Upper lobe of left lung (tissue), 6 donors: Measurements from ENCODE around the gene OTUD1. TPM values are rescaled to one million over a fixed set of nuclear protein-coding genes. Genes with fewer than 3 reads are reported as not detected.

ENCODE experiments used
- ATAC-seq, 2 donors: fragments of 200-7000 bp; cut with Tn5 transposase; one replicate each; pipeline ENCODE4 v1.9.1; 2022; ENCODE audit warnings: mild to moderate bottlenecking in 2 of 2, moderate library complexity in 2 of 2; ENCODE audit not compliant: low FRiP score in 2 of 2
- DNase-seq, 2 donors: peaks; one replicate each; pipeline ENCODE4 v3.0.0-alpha.2; 2019 to 2020
- H3K27ac ChIP-seq, 4 donors: fragments of 200-600 bp; sonication (generic); one replicate each; pipeline ENCODE4 v1.5.1; 2016 to 2019
- H3K27me3 ChIP-seq, 4 donors: fragments of 200-600 bp; sonication (generic); one replicate each; pipeline ENCODE4 v1.5.1; 2017 to 2019
- H3K36me3 ChIP-seq, 4 donors: fragments of 200-600 bp; sonication (generic); one replicate each; pipeline ENCODE4 v1.5.1; 2016 to 2019
- H3K4me1 ChIP-seq, 4 donors: fragments of 200-600 bp; sonication (generic); one replicate each; pipeline ENCODE4 v1.5.1; 2018 to 2019
- H3K4me3 ChIP-seq, 4 donors: fragments of 200-600 bp; sonication (generic); one replicate each; pipeline ENCODE4 v1.5.1; 2017 to 2019; ENCODE audit warnings: mild to moderate bottlenecking in 2 of 4, moderate library complexity in 1 of 4
- H3K9me3 ChIP-seq, 4 donors: fragments of 200-600 bp; sonication (generic); one replicate each; pipeline ENCODE4 v1.5.1; 2018 to 2019
- EP300 ChIP-seq, 4 donors: sonication (generic); formaldehyde crosslinking; IDR thresholded peaks; one replicate each; pipeline ENCODE4 v1.5.1; 2017; ENCODE audit warnings: antibody characterized with exemption in 4 of 4, control low read depth in 2 of 4
- POLR2A ChIP-seq, 4 donors: fragments of 450-650 bp; IDR thresholded peaks; one replicate each; pipeline ENCODE4 v1.5.1; 2016 to 2017; ENCODE audit warnings: antibody characterized with exemption in 4 of 4, mild to moderate bottlenecking in 2 of 4
- POLR2AphosphoS5 ChIP-seq, 2 donors: sonication (generic); formaldehyde crosslinking; IDR thresholded peaks; one replicate each; pipeline ENCODE4 v1.5.1; 2017; ENCODE audit warnings: antibody characterized with exemption in 2 of 2
- WGBS, 2 donors: methylation state at CpG; one replicate each; pipeline ENCODE4 v1.1.5; 2017 to 2018; 5-methylcytosine and 5-hydroxymethylcytosine counted together
- total RNA-seq, 6 donors: library from RNA; depleted of rRNA in 4 of 6; stranded (reverse); fragments of >200 nt in 4 of 6; gene quantifications; one replicate each; pipeline versions ENCODE4 v1.1.0 to v1.2.1, GENCODE V29; 2016 to 2021
- TF ChIP-seq, protein P1 (sequence below), 6 experiments: fragments of 450-650 bp in 4 of 6; fragments of 200-600 bp in 2 of 6; sonication (generic) in 2 of 6; IDR thresholded peaks; one replicate each; pipeline ENCODE4 v1.5.1; 2016 to 2019; ENCODE audit warnings: antibody characterized with exemption in 6 of 6
- donor health status: DM: no; HTN: no; CAD: no; lungs with moderate emphysema.
- donor health status: DM: no; HTN: yes; CAD: no; lungs with severe emphysema.

Gene OTUD1
- total RNA-seq, 6 donors from 2014 or later = 12.6 to 46.1 (median 35.3) TPM

GRCh38 chr10:23404461-23404980, 34.4 kb upstream of the OTUD1 start:
- TF ChIP-seq EP300 (IDR thresholded peaks at IDR 0.05) = no peak
- no peak for TF ChIP-seq POLR2A (IDR thresholded peaks at IDR 0.05)
- TF ChIP-seq POLR2AphosphoS5 (IDR thresholded peaks at IDR 0.05) = no peak
- H3K9me3 ChIP-seq = no peaks in the 10 kb centered on the region
- ATAC-seq (no peak), DNase-seq (no peak)
- WGBS, 2 donors = 87 to 88% methylated on average over 5 of the region's 5 CpGs
- H3K27me3 ChIP-seq = no peaks in the 10 kb centered on the region
- no peak overlapping the region for H3K4me3 ChIP-seq
- H3K4me1 ChIP-seq = no peaks in the 10 kb centered on the region
- H3K27ac ChIP-seq = no peak overlapping the region
- H3K36me3 ChIP-seq = no peaks in the 10 kb centered on the region

GRCh38 chr10:23405540-23405939, 33.3 kb upstream of the OTUD1 start:
- TF ChIP-seq EP300 (IDR thresholded peaks at IDR 0.05) (no peak), POLR2AphosphoS5 (IDR thresholded peaks at IDR 0.05) (no peak), POLR2A (IDR thresholded peaks at IDR 0.05) (no peak)
- TF ChIP-seq, protein P1, sequence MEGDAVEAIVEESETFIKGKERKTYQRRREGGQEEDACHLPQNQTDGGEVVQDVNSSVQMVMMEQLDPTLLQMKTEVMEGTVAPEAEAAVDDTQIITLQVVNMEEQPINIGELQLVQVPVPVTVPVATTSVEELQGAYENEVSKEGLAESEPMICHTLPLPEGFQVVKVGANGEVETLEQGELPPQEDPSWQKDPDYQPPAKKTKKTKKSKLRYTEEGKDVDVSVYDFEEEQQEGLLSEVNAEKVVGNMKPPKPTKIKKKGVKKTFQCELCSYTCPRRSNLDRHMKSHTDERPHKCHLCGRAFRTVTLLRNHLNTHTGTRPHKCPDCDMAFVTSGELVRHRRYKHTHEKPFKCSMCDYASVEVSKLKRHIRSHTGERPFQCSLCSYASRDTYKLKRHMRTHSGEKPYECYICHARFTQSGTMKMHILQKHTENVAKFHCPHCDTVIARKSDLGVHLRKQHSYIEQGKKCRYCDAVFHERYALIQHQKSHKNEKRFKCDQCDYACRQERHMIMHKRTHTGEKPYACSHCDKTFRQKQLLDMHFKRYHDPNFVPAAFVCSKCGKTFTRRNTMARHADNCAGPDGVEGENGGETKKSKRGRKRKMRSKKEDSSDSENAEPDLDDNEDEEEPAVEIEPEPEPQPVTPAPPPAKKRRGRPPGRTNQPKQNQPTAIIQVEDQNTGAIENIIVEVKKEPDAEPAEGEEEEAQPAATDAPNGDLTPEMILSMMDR (IDR thresholded peaks at IDR 0.05) = no peak
- Histone ChIP-seq H3K9me3 (no peaks in the 10 kb centered on the region), H3K4me3 (no peak overlapping the region), H3K27me3 (no peaks in the 10 kb centered on the region), H3K27ac (no peak overlapping the region), H3K4me1 (no peaks in the 10 kb centered on the region), H3K36me3 (no peaks in the 10 kb centered on the region)
- no peak for DNase-seq
- 63 to 78% methylated on average over 3 of the region's 3 CpGs for WGBS, 2 donors
- no peak for ATAC-seq

DNA sequence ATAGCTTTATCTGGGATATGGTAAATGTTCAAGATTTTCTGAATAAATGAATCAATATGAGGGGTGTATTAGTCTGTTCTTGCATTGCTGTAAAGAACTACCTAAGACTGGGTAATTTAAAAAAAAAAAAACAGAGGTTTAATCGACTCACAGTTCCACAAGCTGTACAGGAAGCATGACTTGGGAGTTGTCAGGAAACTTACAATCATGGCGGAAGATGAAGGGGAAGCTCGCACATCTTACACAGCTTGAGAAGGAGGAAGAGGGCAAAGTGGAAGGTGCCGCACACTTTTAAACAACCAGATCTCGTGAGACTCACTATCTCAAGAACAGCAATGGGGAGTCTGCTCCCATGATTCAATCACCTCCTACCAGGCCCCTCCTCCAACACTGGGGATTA, 32.5 kb upstream of the OTUD1 start:
- DNase-seq (no peak), ATAC-seq (no peak)
- TF ChIP-seq, protein P1 (IDR thresholded peaks at IDR 0.05) = no peak
- TF ChIP-seq POLR2AphosphoS5 (IDR thresholded peaks at IDR 0.05) (no peak), EP300 (IDR thresholded peaks at IDR 0.05) (no peak), POLR2A (IDR thresholded peaks at IDR 0.05) (no peak)
- Histone ChIP-seq H3K36me3 (no peaks in the 10 kb centered on the region), H3K9me3 (no peaks in the 10 kb centered on the region), H3K27ac (no peak overlapping the region), H3K4me3 (no peak overlapping the region), H3K27me3 (no peaks in the 10 kb centered on the region), H3K4me1 (no peaks in the 10 kb centered on the region)
- 62 to 74% methylated on average over 5 of the region's 5 CpGs for WGBS, 2 donors

DNA sequence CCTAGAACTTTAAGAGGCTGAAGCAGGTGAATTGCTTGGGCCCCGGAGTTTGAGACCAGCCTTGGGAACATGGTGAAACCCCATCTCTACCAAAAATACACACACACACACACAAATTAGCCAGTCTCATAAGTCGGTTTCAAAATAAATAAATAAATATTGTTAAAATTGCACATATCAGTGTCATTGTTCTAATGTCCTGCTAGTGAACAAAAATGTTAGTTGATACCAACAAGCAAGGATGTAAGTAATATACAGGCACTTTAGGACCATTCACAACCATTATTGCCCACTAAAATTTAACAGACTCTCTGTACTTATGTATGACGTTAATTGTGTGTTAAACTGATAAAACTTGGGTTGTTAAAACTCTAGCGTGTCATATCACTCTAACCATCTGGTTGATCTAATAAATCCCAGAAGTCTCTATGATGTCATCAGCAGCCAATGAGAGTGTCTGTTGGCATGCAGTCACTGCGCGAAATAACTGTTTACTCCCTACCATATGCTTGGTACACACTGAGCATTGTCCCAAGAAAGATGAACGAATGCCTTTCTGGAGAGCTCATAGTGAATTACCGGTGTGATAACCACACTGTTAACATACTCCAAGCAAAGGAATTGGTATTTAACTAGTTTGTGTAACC, 30.4 kb upstream of the OTUD1 start:
- H3K36me3 ChIP-seq = no peaks in the 10 kb centered on the region
- WGBS, 2 donors = 71 to 84% methylated on average over 8 of the region's 8 CpGs

DNA sequence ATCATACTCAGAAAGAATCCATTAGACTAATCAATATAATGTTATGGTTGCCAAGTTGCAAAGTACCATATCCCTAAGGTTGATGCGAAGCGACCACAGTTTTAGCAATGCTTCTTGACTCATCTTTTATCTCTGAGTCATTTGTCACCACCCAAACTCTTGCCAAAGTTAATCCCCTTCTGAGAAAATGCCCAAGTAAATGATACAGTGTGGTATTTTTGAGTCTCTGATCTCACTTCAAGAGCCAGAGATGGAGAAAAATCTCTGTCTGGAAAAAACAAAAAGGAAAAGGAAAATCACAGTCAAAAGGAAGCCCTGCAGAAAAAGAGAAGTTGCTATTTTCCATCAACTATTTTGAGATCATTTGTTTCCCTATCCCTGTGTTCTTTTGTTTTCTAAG, 26.7 kb upstream of the OTUD1 start:
- Histone ChIP-seq H3K9me3 (no peaks in the 10 kb centered on the region), H3K36me3 (no peaks in the 10 kb centered on the region), H3K27ac (peak overlapping the region in 2 of 4 donors; percentile 7 to 44), H3K27me3 (no peaks in the 10 kb centered on the region), H3K4me3 (no peak overlapping the region), H3K4me1 (no peaks in the 10 kb centered on the region)
- TF ChIP-seq EP300 (IDR thresholded peaks at IDR 0.05) (no peak), POLR2A (IDR thresholded peaks at IDR 0.05) (no peak), POLR2AphosphoS5 (IDR thresholded peaks at IDR 0.05) (no peak)
- TF ChIP-seq, protein P1 (IDR thresholded peaks at IDR 0.05) = no peak
- DNase-seq (no peak), ATAC-seq (peak in 1 of 2 donors; percentile 62)
- 69 to 80% methylated on average over 2 of the region's 2 CpGs for WGBS, 2 donors

More for the DNA sequence above, 30.4 kb upstream of the OTUD1 start:
- peak in 1 of 2 donors; percentile 53 for ATAC-seq
- no peak overlapping the region for H3K27ac ChIP-seq
- H3K27me3 ChIP-seq = no peaks in the 10 kb centered on the region
- H3K4me3 ChIP-seq = no peak overlapping the region
- H3K4me1 ChIP-seq = no peaks in the 10 kb centered on the region
- H3K9me3 ChIP-seq = no peaks in the 10 kb centered on the region
- no peak for DNase-seq
- TF ChIP-seq EP300 (IDR thresholded peaks at IDR 0.05) (no peak), POLR2A (IDR thresholded peaks at IDR 0.05) (no peak), POLR2AphosphoS5 (IDR thresholded peaks at IDR 0.05) (no peak)
- TF ChIP-seq, protein P1 (IDR thresholded peaks at IDR 0.05) = no peak
